AG04449 (cell line): ENCODE results near the gene CHRDL2.

ENCODE experiments used
- CTCF ChIA-PET: fragments of 350-600 bp; formaldehyde crosslinking; extraction: SDS; loops from one replicate; lab custom pipeline; 2021; ENCODE audit warnings: antibody characterized with exemption; lab: Yijun Ruan, JAX
- POLR2A ChIA-PET: fragments of 400-600, 350-600 bp; formaldehyde crosslinking; extraction: SDS; loops from one replicate; lab custom pipeline; 2020; ENCODE audit warnings: antibody characterized with exemption, inconsistent platforms; lab: Yijun Ruan, JAX
- DNase-seq: peaks from one replicate; pipeline ENCODE4 v3.0.0-alpha.2; 2010; ENCODE audit warnings: low read depth, low spot score
- H3K4me3 ChIP-seq: 2 replicates; pipeline ENCODE4 v1.5.1; 2011; ENCODE audit warnings: low read depth, mild to moderate bottlenecking, control low read depth, low read length
- TF ChIP-seq, protein P1 (sequence below): IDR thresholded peaks from one replicate; pipeline ENCODE4 v1.5.1; 2011; ENCODE audit warnings: mild to moderate bottlenecking, moderate library complexity, low read length, control low read depth, inconsistent platforms; ENCODE audit not compliant: insufficient read depth; ENCODE audit errors: missing control alignments

CHRDL2 gene

DNA sequence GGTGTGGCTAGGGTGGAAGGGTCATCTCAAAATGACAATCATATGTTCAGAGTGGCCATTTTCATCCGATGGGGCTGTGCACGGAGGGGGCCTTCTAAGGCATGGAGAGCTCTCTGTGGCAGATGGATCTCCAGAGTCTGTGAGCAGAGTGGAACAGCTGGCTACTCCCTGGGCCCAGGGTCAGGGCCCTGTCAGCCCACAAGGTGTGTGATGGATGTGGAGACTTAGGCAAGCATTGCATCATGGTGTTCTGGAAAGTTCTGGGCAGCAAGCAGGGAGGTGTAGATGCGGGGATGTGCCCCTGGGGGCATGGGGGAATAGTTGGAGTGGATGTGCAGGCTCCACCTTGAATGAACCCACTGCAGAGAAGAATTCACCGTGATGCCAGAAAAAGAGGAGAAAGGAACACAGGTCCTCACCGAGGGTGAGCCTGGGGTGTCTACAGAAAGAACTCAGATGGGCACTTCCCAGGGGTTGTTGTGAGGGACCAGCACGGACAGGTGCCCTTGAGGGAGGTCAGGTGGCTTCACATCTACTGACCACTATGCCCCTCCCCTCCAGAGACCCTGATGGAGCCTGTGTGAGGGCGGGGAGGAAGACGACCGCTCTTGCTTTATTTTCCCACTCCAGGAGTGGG lies 51.1 kb downstream of the CHRDL2 start:
- TF ChIP-seq, protein P1, sequence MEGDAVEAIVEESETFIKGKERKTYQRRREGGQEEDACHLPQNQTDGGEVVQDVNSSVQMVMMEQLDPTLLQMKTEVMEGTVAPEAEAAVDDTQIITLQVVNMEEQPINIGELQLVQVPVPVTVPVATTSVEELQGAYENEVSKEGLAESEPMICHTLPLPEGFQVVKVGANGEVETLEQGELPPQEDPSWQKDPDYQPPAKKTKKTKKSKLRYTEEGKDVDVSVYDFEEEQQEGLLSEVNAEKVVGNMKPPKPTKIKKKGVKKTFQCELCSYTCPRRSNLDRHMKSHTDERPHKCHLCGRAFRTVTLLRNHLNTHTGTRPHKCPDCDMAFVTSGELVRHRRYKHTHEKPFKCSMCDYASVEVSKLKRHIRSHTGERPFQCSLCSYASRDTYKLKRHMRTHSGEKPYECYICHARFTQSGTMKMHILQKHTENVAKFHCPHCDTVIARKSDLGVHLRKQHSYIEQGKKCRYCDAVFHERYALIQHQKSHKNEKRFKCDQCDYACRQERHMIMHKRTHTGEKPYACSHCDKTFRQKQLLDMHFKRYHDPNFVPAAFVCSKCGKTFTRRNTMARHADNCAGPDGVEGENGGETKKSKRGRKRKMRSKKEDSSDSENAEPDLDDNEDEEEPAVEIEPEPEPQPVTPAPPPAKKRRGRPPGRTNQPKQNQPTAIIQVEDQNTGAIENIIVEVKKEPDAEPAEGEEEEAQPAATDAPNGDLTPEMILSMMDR: no peak
- no peak for DNase-seq
- H3K4me3 ChIP-seq: no peak overlapping the region
- CTCF ChIA-PET: interaction anchor here (1.3 to 8.6 kb wide), 3 partner anchors 16 to 22 kb away, joined by 6 to 70 read pairs (median 56); no protein-coding TSS in a partner anchor
- POLR2A ChIA-PET: no interaction called here

DNA sequence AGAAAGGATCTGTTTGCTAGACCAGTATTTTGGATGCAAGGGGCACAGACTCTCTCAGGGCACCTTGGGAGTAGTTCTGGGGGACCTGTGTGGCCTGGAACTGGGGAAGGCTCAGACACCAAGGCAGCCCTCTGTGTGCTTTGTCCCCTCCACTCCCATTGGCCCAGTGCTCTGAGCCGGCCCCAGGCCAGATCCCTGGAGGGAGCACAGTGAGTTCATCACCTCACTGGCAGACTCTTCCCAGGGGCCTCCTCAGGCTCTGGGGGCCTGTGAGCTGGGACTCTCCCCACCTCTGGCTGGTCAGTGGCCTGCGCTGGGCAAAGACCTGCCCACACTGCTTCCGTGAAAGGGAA lies 51.7 kb downstream of the CHRDL2 start:
- TF ChIP-seq, protein P1: no peak
- POLR2A ChIA-PET: no interaction called here
- CTCF ChIA-PET: interaction anchor here (1.0 to 8.6 kb wide), 2 partner anchors 10 to 22 kb away, joined by 4 to 70 read pairs; no protein-coding TSS in a partner anchor
- no peak for DNase-seq
- H3K4me3 ChIP-seq: no peak overlapping the region

DNA sequence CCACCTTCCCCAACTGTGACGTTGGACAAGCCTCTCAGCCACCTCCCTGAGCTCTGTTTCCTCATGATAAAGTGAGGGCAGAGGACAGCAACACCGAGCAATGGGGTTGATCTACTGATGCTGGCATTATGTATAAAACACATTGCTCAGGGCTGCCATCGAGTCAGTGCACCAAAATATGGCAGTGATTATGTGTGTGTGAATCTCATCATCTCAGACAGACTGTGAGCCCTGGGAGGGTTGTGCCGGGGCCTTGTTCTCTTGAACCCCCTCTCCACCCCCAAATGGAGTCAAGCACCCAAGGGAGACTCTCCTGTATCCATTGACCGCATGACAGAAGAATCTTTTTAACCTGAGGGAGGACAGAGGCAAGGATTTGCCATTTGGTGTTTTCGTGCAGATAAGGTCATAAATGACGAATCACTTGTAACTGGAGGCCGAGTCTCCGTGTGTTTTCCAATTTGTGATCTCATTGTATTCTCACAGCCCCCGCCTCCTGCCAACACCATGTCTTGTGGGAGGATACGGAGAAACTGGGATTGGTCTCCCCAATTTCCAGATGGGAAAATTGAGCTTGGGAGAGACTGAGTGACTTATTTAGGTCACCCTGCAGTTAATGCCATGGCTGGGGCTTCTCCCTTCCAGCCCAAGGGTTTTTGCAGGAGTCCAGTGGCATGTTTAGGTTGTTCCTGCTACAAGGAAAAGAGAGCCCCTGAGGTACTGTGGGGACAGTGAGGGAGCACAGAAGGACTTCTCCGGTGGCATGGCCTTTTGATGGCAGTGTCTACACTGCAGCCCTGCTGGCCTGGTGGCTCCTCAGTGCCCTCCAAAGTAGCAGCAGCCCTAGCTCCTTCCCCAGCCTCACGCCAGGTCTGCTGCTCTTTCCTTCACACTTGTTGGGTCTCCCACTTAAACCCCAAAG lies 52.4 kb downstream of the CHRDL2 start:
- DNase-seq: no peak
- ChIA-PET POLR2A (no interaction called here), CTCF (interaction anchor here (0.9 to 8.6 kb wide), 5 partner anchors 8 to 50 kb away, joined by 3 to 70 read pairs (median 4); no protein-coding TSS in a partner anchor)
- TF ChIP-seq, protein P1: no peak
- no peak overlapping the region for H3K4me3 ChIP-seq

DNA sequence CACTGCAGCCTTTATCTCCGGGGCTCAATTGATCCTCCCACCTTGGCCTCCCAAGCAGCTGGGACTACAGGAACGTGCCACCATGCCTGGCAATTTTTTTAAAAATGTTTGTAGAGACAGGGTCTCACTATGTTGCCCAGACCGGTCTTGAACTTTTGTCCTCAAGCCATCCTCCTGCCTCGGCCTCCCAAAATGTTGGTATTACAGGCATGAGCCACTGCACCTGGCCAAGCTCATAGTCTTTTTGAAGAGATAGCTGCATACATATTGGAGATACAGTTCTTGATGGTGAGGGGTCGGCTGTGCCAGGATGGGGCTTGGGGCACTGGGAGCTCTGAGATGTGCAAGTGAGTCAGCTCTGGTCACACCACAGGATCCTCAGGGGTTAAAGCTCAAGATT lies 53.2 kb downstream of the CHRDL2 start:
- TF ChIP-seq, protein P1: no peak
- POLR2A ChIA-PET: no interaction called here

DNA sequence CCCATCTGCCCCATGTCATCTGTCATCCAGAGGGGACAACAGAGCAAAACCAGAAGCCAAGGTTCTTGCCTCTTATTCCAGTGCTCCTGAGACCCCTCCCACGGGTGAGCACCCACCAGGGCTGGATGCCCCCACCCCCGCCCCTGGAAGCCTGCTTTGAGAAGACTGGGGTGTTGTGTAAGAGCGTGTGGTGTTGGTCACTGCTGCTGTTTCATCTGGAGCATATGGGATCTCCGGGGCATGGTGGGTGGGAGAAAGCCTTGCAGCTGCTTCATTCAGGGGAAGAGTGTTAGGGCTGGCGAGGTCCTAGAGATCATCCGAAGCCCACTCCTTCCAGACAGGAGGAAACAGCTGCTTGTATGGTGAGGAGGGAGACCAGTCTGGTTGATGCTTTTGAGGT lies 54.1 kb downstream of the CHRDL2 start:
- CTCF ChIA-PET: interaction anchor here (1.2 to 8.6 kb wide), 4 partner anchors 8 to 25 kb away, joined by 3 to 70 read pairs (median 5); no protein-coding TSS in a partner anchor
- POLR2A ChIA-PET: no interaction called here
- no peak for DNase-seq
- TF ChIP-seq, protein P1: no peak
- H3K4me3 ChIP-seq: no peak overlapping the region

More for the DNA sequence above, 53.2 kb downstream of the CHRDL2 start:
- CTCF ChIA-PET: interaction anchor here (0.9 to 8.6 kb wide), 4 partner anchors 9 to 51 kb away, joined by 3 to 70 read pairs (median 4); no protein-coding TSS in a partner anchor
- no peak overlapping the region for H3K4me3 ChIP-seq
- no peak for DNase-seq
